ENCODE results near the gene RHBDF2. TPM values are rescaled to one million over a fixed set of nuclear protein-coding genes. Genes with fewer than 3 reads are reported as not detected.

RHBDF2 gene
- total RNA-seq, 4 donors from 2014 or later = 27.0 to 38.5 (median 33.7) TPM

DNA sequence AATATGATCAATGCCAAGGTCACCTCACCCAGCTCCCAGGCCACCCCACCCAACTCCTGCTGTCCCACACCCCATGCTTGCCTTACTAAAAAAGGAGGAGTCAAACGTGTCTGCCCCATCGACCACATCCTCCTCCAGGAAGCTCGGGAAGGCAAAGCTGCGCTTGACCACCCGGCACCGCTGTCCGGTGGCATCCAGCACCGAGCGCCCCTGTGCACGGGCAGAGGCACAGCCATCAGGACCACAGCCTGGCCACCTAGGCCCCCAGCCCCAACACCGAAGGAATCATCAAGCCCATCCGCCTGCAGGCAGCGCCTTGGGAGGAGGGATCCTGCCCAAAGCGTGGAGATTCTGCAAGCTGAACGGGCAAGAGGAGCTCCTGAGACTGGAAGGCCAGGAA is 23.6 kb downstream of the RHBDF2 start:
- no peaks in the 10 kb centered on the region for H3K9me3 ChIP-seq
- H3K27me3 ChIP-seq = no peaks in the 10 kb centered on the region
- DNase-seq = no peak
- H3K4me3 ChIP-seq = no peak overlapping the region
- 83% methylated on average over 4 of the region's 15 CpGs; no CpG with 5 or more reads in 1 of the 2 donors for WGBS, 2 donors
- TF ChIP-seq, protein P1, sequence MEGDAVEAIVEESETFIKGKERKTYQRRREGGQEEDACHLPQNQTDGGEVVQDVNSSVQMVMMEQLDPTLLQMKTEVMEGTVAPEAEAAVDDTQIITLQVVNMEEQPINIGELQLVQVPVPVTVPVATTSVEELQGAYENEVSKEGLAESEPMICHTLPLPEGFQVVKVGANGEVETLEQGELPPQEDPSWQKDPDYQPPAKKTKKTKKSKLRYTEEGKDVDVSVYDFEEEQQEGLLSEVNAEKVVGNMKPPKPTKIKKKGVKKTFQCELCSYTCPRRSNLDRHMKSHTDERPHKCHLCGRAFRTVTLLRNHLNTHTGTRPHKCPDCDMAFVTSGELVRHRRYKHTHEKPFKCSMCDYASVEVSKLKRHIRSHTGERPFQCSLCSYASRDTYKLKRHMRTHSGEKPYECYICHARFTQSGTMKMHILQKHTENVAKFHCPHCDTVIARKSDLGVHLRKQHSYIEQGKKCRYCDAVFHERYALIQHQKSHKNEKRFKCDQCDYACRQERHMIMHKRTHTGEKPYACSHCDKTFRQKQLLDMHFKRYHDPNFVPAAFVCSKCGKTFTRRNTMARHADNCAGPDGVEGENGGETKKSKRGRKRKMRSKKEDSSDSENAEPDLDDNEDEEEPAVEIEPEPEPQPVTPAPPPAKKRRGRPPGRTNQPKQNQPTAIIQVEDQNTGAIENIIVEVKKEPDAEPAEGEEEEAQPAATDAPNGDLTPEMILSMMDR (IDR thresholded peaks at IDR 0.05) = no peak
- TF ChIP-seq POLR2A (IDR thresholded peaks at IDR 0.05) = no peak
- peaks cover 11 to 84% (median 12%) of the 10 kb centered on the region in 3 donors for H3K36me3 ChIP-seq
- intact Hi-C loops (cut with DNase I) = no loop called here
- no peak overlapping the region for H3K27ac ChIP-seq
- no peaks in the 10 kb centered on the region for H3K4me1 ChIP-seq

DNA sequence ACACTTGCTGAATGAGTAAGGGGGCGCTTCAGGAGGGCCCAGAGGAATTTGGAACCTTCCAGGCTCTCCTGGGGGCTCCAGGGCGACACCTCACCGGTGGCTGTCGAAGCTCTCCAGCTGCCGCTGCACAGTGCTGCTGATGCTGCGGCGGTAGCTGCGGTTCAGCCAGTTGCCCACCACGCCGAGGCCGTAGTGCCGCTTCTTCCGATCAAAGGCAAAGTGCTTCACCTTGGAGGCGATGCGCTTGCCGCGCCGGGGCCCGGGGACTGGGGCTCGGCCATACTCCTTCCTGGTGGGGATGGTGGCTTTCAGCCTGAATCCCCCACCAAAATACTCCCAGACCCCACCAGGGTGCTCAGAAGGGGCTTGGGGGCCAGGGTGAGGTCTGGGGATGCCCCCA is 24.5 kb downstream of the RHBDF2 start:
- Histone ChIP-seq H3K36me3 (peaks cover 11 to 93% (median 14%) of the 10 kb centered on the region in 3 donors), H3K4me1 (no peaks in the 10 kb centered on the region), H3K27me3 (no peaks in the 10 kb centered on the region), H3K9me3 (no peaks in the 10 kb centered on the region), H3K4me3 (no peak overlapping the region), H3K27ac (no peak overlapping the region)
- TF ChIP-seq, protein P1 (IDR thresholded peaks at IDR 0.05) = no peak
- TF ChIP-seq POLR2A (IDR thresholded peaks at IDR 0.05) = no peak
- no peak for DNase-seq
- WGBS, 2 donors = no CpG with 5 or more reads among the region's 20 CpGs
- intact Hi-C loops (cut with DNase I) = no loop called here

DNA sequence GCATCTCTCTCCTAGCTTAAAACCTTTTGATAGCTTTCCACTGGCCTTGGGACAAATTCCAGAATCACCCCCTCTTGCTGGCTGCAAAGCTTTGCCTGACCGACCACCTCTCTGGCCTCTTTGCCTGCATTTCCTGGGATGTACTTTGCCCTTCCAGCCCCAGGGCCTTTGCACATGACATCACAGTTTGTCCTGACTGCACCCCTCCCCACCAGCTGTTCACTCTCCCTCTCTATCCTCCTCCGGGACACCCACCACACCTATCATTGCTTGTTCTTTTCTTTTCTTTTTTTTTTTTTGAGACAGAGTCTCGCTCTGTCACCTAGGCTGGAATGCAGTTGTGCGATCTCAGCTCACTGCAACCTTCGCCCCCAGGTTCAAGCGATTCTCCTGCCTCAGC is 25.9 kb downstream of the RHBDF2 start:
- intact Hi-C loops (cut with DNase I) = no loop called here
- TF ChIP-seq, protein P1 (IDR thresholded peaks at IDR 0.05) = no peak
- no peak for TF ChIP-seq POLR2A (IDR thresholded peaks at IDR 0.05)
- no peaks in the 10 kb centered on the region for H3K4me1 ChIP-seq

DNA sequence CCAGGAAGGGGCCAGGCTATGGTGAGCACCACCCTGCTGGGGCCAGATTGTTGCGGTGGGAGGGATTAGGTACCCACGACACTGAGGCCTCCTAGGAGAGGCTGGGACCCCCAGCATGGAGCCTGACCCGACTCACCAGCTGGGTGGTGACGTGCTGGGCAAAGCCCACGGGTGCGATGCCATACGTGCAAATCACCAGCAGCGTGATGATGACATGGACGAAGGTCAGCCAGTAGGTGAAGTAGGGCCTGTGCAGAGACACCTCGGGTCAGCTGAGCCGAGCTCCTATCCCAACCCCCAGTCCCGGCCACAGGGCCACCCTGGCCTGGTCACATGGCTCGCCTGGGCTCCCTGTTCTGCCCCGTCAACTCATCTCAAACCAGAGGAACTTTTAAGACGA is 26.3 kb downstream of the RHBDF2 start:
- no peak for DNase-seq
- H3K9me3 ChIP-seq = no peaks in the 10 kb centered on the region
- 86 to 96% methylated on average over 11 to 15 of the region's 15 CpGs for WGBS, 2 donors
- no peak overlapping the region for H3K4me3 ChIP-seq
- intact Hi-C loops (cut with DNase I) = no loop called here
- H3K27me3 ChIP-seq = no peaks in the 10 kb centered on the region
- no peak overlapping the region for H3K27ac ChIP-seq
- H3K36me3 ChIP-seq = peaks cover 11 to 94% (median 18%) of the 10 kb centered on the region in 3 donors
- TF ChIP-seq, protein P1 (IDR thresholded peaks at IDR 0.05) = no peak
- no peaks in the 10 kb centered on the region for H3K4me1 ChIP-seq

More for the DNA sequence above, 25.9 kb downstream of the RHBDF2 start:
- H3K27me3 ChIP-seq = no peaks in the 10 kb centered on the region
- H3K27ac ChIP-seq = no peak overlapping the region
- no peaks in the 10 kb centered on the region for H3K9me3 ChIP-seq
- H3K36me3 ChIP-seq = peaks cover 11 to 94% (median 18%) of the 10 kb centered on the region in 3 donors
- H3K4me3 ChIP-seq = no peak overlapping the region
- 92 to 97% methylated on average over 6 of the region's 6 CpGs for WGBS, 2 donors
- no peak for DNase-seq

DNA sequence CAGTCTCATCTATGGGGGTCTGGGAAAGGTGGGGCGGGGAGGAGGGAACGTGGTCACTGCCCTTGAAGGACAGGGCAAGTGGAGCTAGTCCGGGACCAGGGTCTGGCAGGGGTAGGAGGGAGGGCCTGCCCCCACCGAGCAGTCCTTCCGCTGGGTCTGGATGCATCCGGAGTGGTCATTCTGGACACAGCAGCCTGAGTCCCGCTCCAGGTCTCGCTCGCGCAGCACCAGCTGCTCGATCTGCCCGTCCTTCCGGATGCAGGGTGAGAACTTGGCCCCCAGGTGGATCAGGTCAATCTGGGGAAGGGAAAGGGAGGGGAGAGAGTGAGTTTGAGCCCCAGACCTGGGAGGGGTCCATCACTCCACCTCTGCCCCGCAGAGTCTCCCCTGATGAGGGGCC is 27.0 kb downstream of the RHBDF2 start:
- DNase-seq = no peak
- intact Hi-C loops (cut with DNase I) = no loop called here
- no peak for TF ChIP-seq POLR2A (IDR thresholded peaks at IDR 0.05)
- TF ChIP-seq, protein P1 (IDR thresholded peaks at IDR 0.05) = no peak
- Histone ChIP-seq H3K27me3 (no peaks in the 10 kb centered on the region), H3K27ac (no peak overlapping the region), H3K9me3 (no peaks in the 10 kb centered on the region), H3K4me1 (no peaks in the 10 kb centered on the region), H3K4me3 (no peak overlapping the region), H3K36me3 (peaks cover 11 to 89% (median 18%) of the 10 kb centered on the region in 3 donors)
- 80 to 100% methylated on average over 1 of the region's 14 CpGs for whole genome bisulfite sequencing, 2 donors
